ENCODE results near the gene SRGN.

The SRGN gene

GRCh38 chr10:69123306-69123746, 35.4 kb downstream of the SRGN start:
- H3K79me1 ChIP-seq (ENCODE audit: low read length) = peaks cover 9% of the 10 kb centered on the region
- H3K27me3 ChIP-seq (ENCODE audit: insufficient read depth, low read length) = no peaks in the 10 kb centered on the region
- H4K8ac ChIP-seq (ENCODE audit: low read depth, low read length) = peak overlapping the region; percentile 91
- H3K9me3 ChIP-seq (ENCODE audit: insufficient read depth, low read depth, low read length) = no peaks in the 10 kb centered on the region
- H4K91ac ChIP-seq (ENCODE audit: low read depth, low read length) = peak overlapping the region; percentile 75
- peak overlapping the region; percentile 87 for H3K14ac ChIP-seq (ENCODE audit: low read length)
- no peaks in the 10 kb centered on the region for H3K4me1 ChIP-seq (ENCODE audit: control insufficient read depth in 1 of 2, insufficient read depth in 2 of 2, low read length in 2 of 2)
- H3K18ac ChIP-seq (ENCODE audit: low read length) = peak overlapping the region; percentile 70
- peak overlapping the region; percentile 79 for H3K27ac ChIP-seq (ENCODE audit: low read depth, low read length)
- H3K36me3 ChIP-seq (ENCODE audit: control insufficient read depth in 1 of 2, insufficient read depth in 2 of 2, low read length in 2 of 2) = no peaks in the 10 kb centered on the region
- no peak overlapping the region for H2AK5ac ChIP-seq (ENCODE audit: low read length)
- peak overlapping the region; percentile 79 for H2AFZ ChIP-seq (ENCODE audit: insufficient read depth, low read length, poor library complexity)
- no peak overlapping the region for H3K23ac ChIP-seq (ENCODE audit: low read length)
- peak overlapping the region; percentile 67 for H3K9ac ChIP-seq (ENCODE audit: low read length)
- H2BK12ac ChIP-seq (ENCODE audit: low read length) = no peak overlapping the region
- peak overlapping the region; percentile 33 for H3K4ac ChIP-seq (ENCODE audit: low read depth, low read length)
- peaks cover 9% of the 10 kb centered on the region for H3K79me2 ChIP-seq (ENCODE audit: control insufficient read depth, insufficient read depth, low read length, poor library complexity)
- peak in 1 of 2 donors; percentile 67 for DNase-seq
- peak overlapping the region; percentile 26 for H2BK120ac ChIP-seq (ENCODE audit: insufficient read depth, low read length, poor library complexity)
- peak overlapping the region; percentile 96 for H3K4me2 ChIP-seq (ENCODE audit: low read length)
- H3K4me3 ChIP-seq (ENCODE audit: low read depth, low read length) = peak overlapping the region; percentile 74
- peak overlapping the region; percentile 73 for H2BK5ac ChIP-seq (ENCODE audit: low read depth, low read length, poor library complexity)
- peak overlapping the region; percentile 68 for H4K12ac ChIP-seq (ENCODE audit: low read depth, low read length)
- no CpG with 5 or more reads among the region's 16 CpGs for WGBS (ENCODE audit: extremely low coverage, insufficient coverage, insufficient read length)

- no peaks in the 10 kb centered on the region for H3K9me3 ChIP-seq (ENCODE audit: insufficient read depth, low read depth, low read length)
- H3K27ac ChIP-seq (ENCODE audit: low read depth, low read length) = peak within 1 kb of the TSS; percentile 92
- H3K23ac ChIP-seq (ENCODE audit: low read length) = no peak within 1 kb of the TSS
- H3K4me3 ChIP-seq (ENCODE audit: low read depth, low read length) = peak within 1 kb of the TSS; percentile 94
- no peaks in the 10 kb centered on the region for H3K27me3 ChIP-seq (ENCODE audit: insufficient read depth, low read length)
- WGBS (ENCODE audit: extremely low coverage, insufficient coverage, insufficient read length) = no CpG with 5 or more reads among the region's 82 CpGs
- peak; percentile 97 to 99 for DNase-seq
- peaks cover 9% of the 10 kb centered on the region for H3K79me1 ChIP-seq (ENCODE audit: low read length)
- no peak within 1 kb of the TSS for H2BK12ac ChIP-seq (ENCODE audit: low read length)
- H2BK5ac ChIP-seq (ENCODE audit: low read depth, low read length, poor library complexity) = peak within 1 kb of the TSS; percentile 88
- peak within 1 kb of the TSS; percentile 79 for H2AFZ ChIP-seq (ENCODE audit: insufficient read depth, low read length, poor library complexity)
- H3K79me2 ChIP-seq (ENCODE audit: control insufficient read depth, insufficient read depth, low read length, poor library complexity) = peaks cover 9% of the 10 kb centered on the region
- H3K18ac ChIP-seq (ENCODE audit: low read length) = peak within 1 kb of the TSS; percentile 86
- peak within 1 kb of the TSS; percentile 33 for H3K4ac ChIP-seq (ENCODE audit: low read depth, low read length)
- H3K4me2 ChIP-seq (ENCODE audit: low read length) = peak within 1 kb of the TSS; percentile 96
- H4K91ac ChIP-seq (ENCODE audit: low read depth, low read length) = peak within 1 kb of the TSS; percentile 75
- H3K9ac ChIP-seq (ENCODE audit: low read length) = peak within 1 kb of the TSS; percentile 94
- no peaks in the 10 kb centered on the region for H3K36me3 ChIP-seq (ENCODE audit: control insufficient read depth in 1 of 2, insufficient read depth in 2 of 2, low read length in 2 of 2)
- peak within 1 kb of the TSS; percentile 80 for H4K12ac ChIP-seq (ENCODE audit: low read depth, low read length)
- H4K8ac ChIP-seq (ENCODE audit: low read depth, low read length) = peak within 1 kb of the TSS; percentile 91
- H2BK120ac ChIP-seq (ENCODE audit: insufficient read depth, low read length, poor library complexity) = peak within 1 kb of the TSS; percentile 74
- no peak within 1 kb of the TSS for H2AK5ac ChIP-seq (ENCODE audit: low read length)
- H3K14ac ChIP-seq (ENCODE audit: low read length) = peak within 1 kb of the TSS; percentile 87
- no peaks in the 10 kb centered on the region for H3K4me1 ChIP-seq (ENCODE audit: control insufficient read depth in 1 of 2, insufficient read depth in 2 of 2, low read length in 2 of 2)
These were observed 36.1 kb downstream of the SRGN start, which contains the start of gene VPS26A for GRCh38 chr10:69123747-69124562. VPS26A (plus strand) TSS chr10:69124178; CDS start chr10:69124278, 100 bp downstream.

GRCh38 chr10:69124563-69125268, 36.8 kb downstream of the SRGN start:
- peak overlapping the region; percentile 48 for H4K91ac ChIP-seq (ENCODE audit: low read depth, low read length)
- peak overlapping the region; percentile 86 for H3K18ac ChIP-seq (ENCODE audit: low read length)
- H3K9me3 ChIP-seq (ENCODE audit: insufficient read depth, low read depth, low read length) = no peaks in the 10 kb centered on the region
- peak overlapping the region; percentile 88 for H2BK5ac ChIP-seq (ENCODE audit: low read depth, low read length, poor library complexity)
- DNase-seq = peak; percentile 36 to 65
- peak overlapping the region; percentile 66 for H2AFZ ChIP-seq (ENCODE audit: insufficient read depth, low read length, poor library complexity)
- no CpG with 5 or more reads among the region's 26 CpGs for WGBS (ENCODE audit: extremely low coverage, insufficient coverage, insufficient read length)
- H3K4ac ChIP-seq (ENCODE audit: low read depth, low read length) = peak overlapping the region; percentile 23
- no peak overlapping the region for H2AK5ac ChIP-seq (ENCODE audit: low read length)
- no peak overlapping the region for H2BK12ac ChIP-seq (ENCODE audit: low read length)
- peak overlapping the region; percentile 94 for H3K4me3 ChIP-seq (ENCODE audit: low read depth, low read length)
- H3K36me3 ChIP-seq (ENCODE audit: control insufficient read depth in 1 of 2, insufficient read depth in 2 of 2, low read length in 2 of 2) = no peaks in the 10 kb centered on the region
- no peaks in the 10 kb centered on the region for H3K27me3 ChIP-seq (ENCODE audit: insufficient read depth, low read length)
- peak overlapping the region; percentile 76 for H4K8ac ChIP-seq (ENCODE audit: low read depth, low read length)
- peak overlapping the region; percentile 80 for H4K12ac ChIP-seq (ENCODE audit: low read depth, low read length)
- H3K23ac ChIP-seq (ENCODE audit: low read length) = no peak overlapping the region
- H3K79me1 ChIP-seq (ENCODE audit: low read length) = peaks cover 9% of the 10 kb centered on the region
- H3K4me1 ChIP-seq (ENCODE audit: control insufficient read depth in 1 of 2, insufficient read depth in 2 of 2, low read length in 2 of 2) = no peaks in the 10 kb centered on the region
- H3K27ac ChIP-seq (ENCODE audit: low read depth, low read length) = peak overlapping the region; percentile 92
- peak overlapping the region; percentile 94 for H3K9ac ChIP-seq (ENCODE audit: low read length)
- H3K79me2 ChIP-seq (ENCODE audit: control insufficient read depth, insufficient read depth, low read length, poor library complexity) = peaks cover 9% of the 10 kb centered on the region
- H3K14ac ChIP-seq (ENCODE audit: low read length) = peak overlapping the region; percentile 78
- H2BK120ac ChIP-seq (ENCODE audit: insufficient read depth, low read length, poor library complexity) = peak overlapping the region; percentile 74
- peak overlapping the region; percentile 83 for H3K4me2 ChIP-seq (ENCODE audit: low read length)

- no CpG with 5 or more reads among the region's 1 CpG for WGBS (ENCODE audit: extremely low coverage, insufficient coverage, insufficient read length)
These were observed 37.7 kb downstream of the SRGN start for GRCh38 chr10:69125554-69125953.

More at GRCh38 chr10:69125554-69125953, 37.7 kb downstream of the SRGN start:
- H3K27ac ChIP-seq (ENCODE audit: low read depth, low read length) = no peak overlapping the region
- no peak overlapping the region for H2AK5ac ChIP-seq (ENCODE audit: low read length)
- no peak overlapping the region for H4K8ac ChIP-seq (ENCODE audit: low read depth, low read length)
- no peak overlapping the region for H4K91ac ChIP-seq (ENCODE audit: low read depth, low read length)
- no peak for DNase-seq
- no peak overlapping the region for H3K9ac ChIP-seq (ENCODE audit: low read length)
- no peaks in the 10 kb centered on the region for H3K36me3 ChIP-seq (ENCODE audit: control insufficient read depth in 1 of 2, insufficient read depth in 2 of 2, low read length in 2 of 2)
- no peak overlapping the region for H3K4me2 ChIP-seq (ENCODE audit: low read length)
- no peaks in the 10 kb centered on the region for H3K4me1 ChIP-seq (ENCODE audit: control insufficient read depth in 1 of 2, insufficient read depth in 2 of 2, low read length in 2 of 2)
- no peaks in the 10 kb centered on the region for H3K9me3 ChIP-seq (ENCODE audit: insufficient read depth, low read depth, low read length)
- no peak overlapping the region for H2AFZ ChIP-seq (ENCODE audit: insufficient read depth, low read length, poor library complexity)
- no peak overlapping the region for H3K4ac ChIP-seq (ENCODE audit: low read depth, low read length)
- H3K4me3 ChIP-seq (ENCODE audit: low read depth, low read length) = no peak overlapping the region
- no peaks in the 10 kb centered on the region for H3K27me3 ChIP-seq (ENCODE audit: insufficient read depth, low read length)
- H3K14ac ChIP-seq (ENCODE audit: low read length) = no peak overlapping the region
- H3K79me1 ChIP-seq (ENCODE audit: low read length) = peaks cover 9% of the 10 kb centered on the region
- no peak overlapping the region for H3K23ac ChIP-seq (ENCODE audit: low read length)
- H2BK120ac ChIP-seq (ENCODE audit: insufficient read depth, low read length, poor library complexity) = no peak overlapping the region
- no peak overlapping the region for H2BK12ac ChIP-seq (ENCODE audit: low read length)
- H2BK5ac ChIP-seq (ENCODE audit: low read depth, low read length, poor library complexity) = no peak overlapping the region
- H4K12ac ChIP-seq (ENCODE audit: low read depth, low read length) = no peak overlapping the region
- peaks cover 9% of the 10 kb centered on the region for H3K79me2 ChIP-seq (ENCODE audit: control insufficient read depth, insufficient read depth, low read length, poor library complexity)
- H3K18ac ChIP-seq (ENCODE audit: low read length) = no peak overlapping the region
